HepG2 (cell line): ENCODE measurements around the gene NPBWR2. TPM values are rescaled to one million over a fixed set of nuclear protein-coding genes. Genes with fewer than 3 reads are reported as not detected.

Source experiments
- FLYWCH1 ChIP-seq: sonication (generic); formaldehyde crosslinking; IDR thresholded peaks from 2 replicates; pipeline ENCODE4 v1.8.1; 2023; ENCODE audit warnings: mild to moderate bottlenecking, missing genetic modification reagents
- GABPB1 ChIP-seq: IDR thresholded peaks from 2 replicates; pipeline ENCODE4 v1.6.1; 2016; ENCODE audit warnings: mild to moderate bottlenecking, missing genetic modification reagents, moderate library complexity, missing compliant biosample characterization
- GMEB1 ChIP-seq: sonication (generic); formaldehyde crosslinking; IDR thresholded peaks from 2 replicates; pipeline ENCODE4 v1.5.1; 2020; ENCODE audit warnings: missing genetic modification reagents, mild to moderate bottlenecking, borderline replicate concordance
- LBX2 ChIP-seq: sonication (generic); formaldehyde crosslinking; IDR thresholded peaks from 2 replicates; pipeline ENCODE4 v1.5.0; 2020; ENCODE audit warnings: missing genetic modification reagents, mild to moderate bottlenecking, borderline replicate concordance
- MEIS1 ChIP-seq: sonication (generic); formaldehyde crosslinking; IDR thresholded peaks from 2 replicates; pipeline ENCODE4 v1.9.0; 2021; ENCODE audit warnings: mild to moderate bottlenecking, missing genetic modification reagents, moderate library complexity, borderline replicate concordance
- MLLT10 ChIP-seq: sonication (generic); formaldehyde crosslinking; IDR thresholded peaks from 2 replicates; pipeline ENCODE4 v1.4.0; 2020; ENCODE audit warnings: missing genetic modification reagents
- MTA1 ChIP-seq: sonication (generic); formaldehyde crosslinking; IDR thresholded peaks from 2 replicates; pipeline ENCODE4 v1.4.0; 2020; ENCODE audit warnings: missing genetic modification reagents, mild to moderate bottlenecking, borderline replicate concordance
- NR1H2 ChIP-seq: sonication (generic); formaldehyde crosslinking; IDR thresholded peaks from 2 replicates; pipeline ENCODE4 v1.8.1; 2022; ENCODE audit warnings: low read depth, missing genetic modification reagents, borderline replicate concordance
- PAF1 ChIP-seq: IDR thresholded peaks from 2 replicates; pipeline ENCODE4 v1.6.1; 2016; ENCODE audit warnings: missing genetic modification reagents, missing compliant biosample characterization
- RBM39 ChIP-seq: fragments of 200-400 bp; formaldehyde crosslinking; IDR thresholded peaks from one replicate; pipeline ENCODE4 v1.6.1; 2018; ENCODE audit warnings: antibody characterized with exemption, mild to moderate bottlenecking, low read depth, low read length; ENCODE audit not compliant: poor library complexity, severe bottlenecking
- SMC3 ChIP-seq: IDR thresholded peaks from 2 replicates; pipeline ENCODE4 v1.6.1; 2011; ENCODE audit warnings: low read length, improper control_type of control experiment
- THAP7 ChIP-seq: sonication (generic); formaldehyde crosslinking; IDR thresholded peaks from 2 replicates; pipeline ENCODE4 v1.8.1; 2023; ENCODE audit warnings: mild to moderate bottlenecking, missing genetic modification reagents
- TSC22D2 ChIP-seq: sonication (generic); formaldehyde crosslinking; IDR thresholded peaks from 2 replicates; pipeline ENCODE4 v1.5.1; 2020; ENCODE audit warnings: missing genetic modification reagents, mild to moderate bottlenecking, borderline replicate concordance
- ZNF124 ChIP-seq: sonication (generic); formaldehyde crosslinking; IDR thresholded peaks from 2 replicates; pipeline ENCODE4 v1.4.0; 2020; ENCODE audit warnings: missing genetic modification reagents
- ZNF530 ChIP-seq: sonication (generic); formaldehyde crosslinking; IDR thresholded peaks from 2 replicates; pipeline ENCODE4 v1.5.0; 2020; ENCODE audit warnings: low read depth, mild to moderate bottlenecking, missing genetic modification reagents
- ZNF552 ChIP-seq: sonication (generic); formaldehyde crosslinking; IDR thresholded peaks from 2 replicates; pipeline ENCODE4 v1.9.0; 2022; ENCODE audit warnings: missing genetic modification reagents, mild to moderate bottlenecking, borderline replicate concordance
- ZNF788 ChIP-seq: sonication (generic); formaldehyde crosslinking; IDR thresholded peaks from 2 replicates; pipeline ENCODE4 v1.5.0; 2020; ENCODE audit warnings: mild to moderate bottlenecking, missing genetic modification reagents, borderline replicate concordance
- ZNF883 ChIP-seq: sonication (generic); formaldehyde crosslinking; IDR thresholded peaks from 2 replicates; pipeline ENCODE4 v1.5.1; 2020; ENCODE audit warnings: mild to moderate bottlenecking, missing genetic modification reagents; ENCODE audit errors: not compliant biosample characterization
- ZSCAN22 ChIP-seq: sonication (generic); formaldehyde crosslinking; IDR thresholded peaks from 2 replicates; pipeline ENCODE4 v1.4.0; 2020; ENCODE audit warnings: mild to moderate bottlenecking, missing genetic modification reagents
- polyA plus RNA-seq, 8 experiments: library from polyadenylated mRNA; depleted of rRNA in 3 of 8; stranded (reverse) in 7 of 8; unstranded in 1 of 8; fragments of >200 nt; fragmentation: Illumina TruSeq in 4 of 8; extraction: Trizol in 4 of 8; gene quantifications; 2 replicates each; pipeline versions ENCODE4 v1.2.1 to v1.2.3, GENCODE V29; 2011 to 2016; ENCODE audit warnings: low read depth in 4 of 8, missing spikeins in 1 of 8, mixed read lengths in 1 of 8; ENCODE audit not compliant: insufficient read depth in 1 of 8
- total RNA-seq, 5 experiments: library from RNA; depleted of rRNA; stranded (reverse); fragments of >200 nt; fragmentation: Illumina TruSeq; extraction: Trizol; gene quantifications; 2 replicates each; pipeline ENCODE4 v1.2.3, GENCODE V29; 2016; ENCODE audit warnings: low read depth in 1 of 5
- TF ChIP-seq, protein P1 (sequence below): sonication (generic); formaldehyde crosslinking; IDR thresholded peaks from 2 replicates; pipeline ENCODE4 v1.5.0; 2020; ENCODE audit warnings: mild to moderate bottlenecking, low read depth, missing genetic modification reagents, borderline replicate concordance
- TF ChIP-seq, protein P2 (sequence below): conservative IDR thresholded peaks from 2 replicates; pipeline ENCODE4 v1.6.1; 2018; ENCODE audit warnings: missing genetic modification reagents

Gene NPBWR2
- total and polyA plus RNA-seq, 2 of the 13 experiments (the other 11 are each of a cell fraction or from before 2014, with no cell fraction given): not detected

GRCh38 chr20:64083804-64084684, 23.3 kb downstream of the NPBWR2 start, which contains the start of gene LKAAEAR1 (continued):
- TF ChIP-seq GMEB1 (CRISPR knock-in tag): no peak
- peak; percentile 48; the same call in 1 of the 2 replicates for TF ChIP-seq NR1H2 (CRISPR knock-in tag)
- peak; percentile 87 for TF ChIP-seq MTA1 (CRISPR knock-in tag)
- TF ChIP-seq LBX2: 0 out of 2 replicates have a peak, but pooled peaks have one; percentile 19
- TF ChIP-seq ZNF552 (CRISPR knock-in tag): 0 out of 2 replicates have a peak, but pooled peaks have one; percentile 53
- TF ChIP-seq PAF1 (CRISPR knock-in tag): no peak
- no peak for TF ChIP-seq FLYWCH1 (CRISPR knock-in tag)
- TF ChIP-seq MLLT10 (CRISPR knock-in tag): no peak
- peak; percentile 43; the same call in 1 of the 2 replicates for TF ChIP-seq GABPB1 (CRISPR knock-in tag)
- TF ChIP-seq, protein P1, sequence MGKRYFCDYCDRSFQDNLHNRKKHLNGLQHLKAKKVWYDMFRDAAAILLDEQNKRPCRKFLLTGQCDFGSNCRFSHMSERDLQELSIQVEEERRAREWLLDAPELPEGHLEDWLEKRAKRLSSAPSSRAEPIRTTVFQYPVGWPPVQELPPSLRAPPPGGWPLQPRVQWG: no peak
- no peak for TF ChIP-seq ZNF530
- TF ChIP-seq TSC22D2 (CRISPR knock-in tag): 0 out of 2 replicates have a peak, but pooled peaks have one; percentile 50
- no peak for TF ChIP-seq SMC3
- TF ChIP-seq RBM39: no peak
- TF ChIP-seq MEIS1 (CRISPR knock-in tag): 0 out of 2 replicates have a peak, but pooled peaks have one; percentile 3
- TF ChIP-seq ZNF124: no peak
- 0 out of 2 replicates have a peak, but pooled peaks have one; percentile 48 for TF ChIP-seq ZSCAN22 (CRISPR knock-in tag)
- 0 out of 2 replicates have a peak, but pooled peaks have one; percentile 23 for TF ChIP-seq ZNF788 (CRISPR knock-in tag)
- TF ChIP-seq THAP7: no peak
- TF ChIP-seq, protein P2, sequence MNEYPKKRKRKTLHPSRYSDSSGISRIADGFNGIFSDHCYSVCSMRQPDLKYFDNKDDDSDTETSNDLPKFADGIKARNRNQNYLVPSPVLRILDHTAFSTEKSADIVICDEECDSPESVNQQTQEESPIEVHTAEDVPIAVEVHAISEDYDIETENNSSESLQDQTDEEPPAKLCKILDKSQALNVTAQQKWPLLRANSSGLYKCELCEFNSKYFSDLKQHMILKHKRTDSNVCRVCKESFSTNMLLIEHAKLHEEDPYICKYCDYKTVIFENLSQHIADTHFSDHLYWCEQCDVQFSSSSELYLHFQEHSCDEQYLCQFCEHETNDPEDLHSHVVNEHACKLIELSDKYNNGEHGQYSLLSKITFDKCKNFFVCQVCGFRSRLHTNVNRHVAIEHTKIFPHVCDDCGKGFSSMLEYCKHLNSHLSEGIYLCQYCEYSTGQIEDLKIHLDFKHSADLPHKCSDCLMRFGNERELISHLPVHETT (CRISPR knock-in tag): peak; percentile 45; the same call in 1 of the 2 replicates
- TF ChIP-seq ZNF883 (CRISPR knock-in tag): no peak
